HG02884 (cell line): ENCODE data around the gene CTSZ.
"Not testable (repeated sequence)": the region's sequence is repeated elsewhere in the genome, so short reads cannot be mapped to it uniquely, and the experiment has no call there.

Experiments
- ATAC-seq: cut with Tn5 transposase; IDR thresholded peaks from one replicate; pipeline ENCODE4 v1.9.1; 2021; ENCODE audit warnings: mild to moderate bottlenecking, moderate library complexity; ENCODE audit not compliant: unreplicated experiment

Gene CTSZ

DNA sequence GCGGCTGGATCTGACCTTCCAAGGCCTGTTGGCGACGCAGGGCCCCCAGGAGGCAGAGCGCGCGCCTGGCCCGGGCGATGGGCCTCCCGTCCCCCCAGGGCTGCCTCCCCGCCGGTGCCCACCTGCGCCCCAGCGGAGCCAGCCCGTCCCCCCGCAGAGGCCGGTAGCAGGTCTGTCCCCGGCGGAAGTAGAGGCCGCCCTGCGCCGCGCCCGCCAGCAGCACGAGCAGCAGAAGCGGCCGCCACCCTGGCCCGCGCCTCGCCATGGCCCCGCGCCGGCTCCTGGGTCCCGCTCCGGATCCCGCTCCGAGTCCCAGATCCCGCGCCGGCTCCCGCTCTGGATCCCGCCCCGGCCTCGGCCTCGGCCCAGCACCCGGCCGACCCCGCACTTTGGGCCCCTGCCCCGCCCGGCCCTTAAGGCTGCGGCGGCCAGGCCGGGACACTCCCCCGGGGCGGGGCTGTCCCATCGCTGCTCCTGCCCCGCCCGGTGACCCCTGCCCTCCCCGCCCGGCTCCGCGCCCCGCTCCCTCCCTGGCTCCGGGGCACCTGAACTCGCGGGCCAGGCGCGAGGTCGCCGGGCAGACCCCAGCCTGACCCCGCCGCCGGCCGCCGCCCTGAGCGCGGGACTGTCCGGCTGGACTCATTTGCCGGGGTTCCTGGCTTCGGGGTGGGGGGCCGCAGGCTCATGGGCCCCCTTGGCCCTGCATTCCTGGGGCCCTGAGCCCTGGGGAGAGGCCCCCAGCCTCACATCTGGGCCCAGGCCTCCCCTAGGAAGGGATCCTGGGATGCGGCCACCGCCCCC is at the start of gene CTSZ:
Gene CTSZ, minus strand, starts transcription at position 391 of the 801 bp plus-strand sequence. Its CDS starts 126 bp downstream, at position 265.
- no peak for ATAC-seq

- ATAC-seq: no peak
Measured at GRCh38 chr20:59055302-59055701, 48.2 kb upstream of the CTSZ start.

DNA sequence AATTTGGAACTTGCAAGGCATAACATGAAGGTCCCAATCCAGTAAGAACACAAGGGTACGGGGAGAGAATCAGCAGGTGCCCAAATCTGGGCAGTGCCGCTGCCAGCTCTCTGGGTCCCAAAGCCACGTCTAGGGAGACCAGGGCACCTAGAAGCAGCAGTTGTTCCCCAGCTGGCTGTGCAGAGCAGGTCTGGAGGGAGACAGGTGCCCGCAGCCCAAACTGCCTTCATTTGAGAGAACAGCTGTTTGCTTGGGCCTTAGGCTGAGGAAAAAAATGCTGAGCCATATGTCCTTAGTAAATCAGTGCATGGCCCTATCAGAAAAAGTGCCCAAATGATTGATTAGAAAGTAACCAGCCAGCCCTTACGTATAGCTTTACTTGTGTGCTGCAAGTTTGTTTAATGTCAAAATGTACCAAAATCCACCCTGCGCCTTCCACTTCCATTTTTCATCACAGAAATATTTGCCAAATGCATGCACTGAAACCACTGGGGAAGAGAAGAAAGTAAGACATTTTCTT is 44.7 kb upstream of the CTSZ start:
- ATAC-seq: no peak

- ATAC-seq: no peak
Measured at GRCh38 chr20:59050437-59050836, 43.4 kb upstream of the CTSZ start.

DNA sequence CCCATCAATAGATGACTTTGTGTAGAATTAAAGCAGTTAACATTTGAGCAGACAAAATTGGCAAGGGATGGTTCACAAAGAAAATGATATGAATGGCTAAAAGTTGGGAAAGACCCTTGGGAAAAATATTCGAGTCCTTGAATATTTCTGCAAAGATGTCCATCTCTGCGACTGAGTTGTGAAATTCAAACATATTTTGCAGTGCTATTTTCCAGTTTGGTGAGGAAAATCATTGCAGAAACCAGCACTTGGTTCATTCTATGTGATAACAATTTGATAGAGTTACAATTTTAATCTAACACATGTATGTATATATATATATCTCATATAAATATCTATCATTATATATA is 41.6 kb upstream of the CTSZ start:
- ATAC-seq: no peak

DNA sequence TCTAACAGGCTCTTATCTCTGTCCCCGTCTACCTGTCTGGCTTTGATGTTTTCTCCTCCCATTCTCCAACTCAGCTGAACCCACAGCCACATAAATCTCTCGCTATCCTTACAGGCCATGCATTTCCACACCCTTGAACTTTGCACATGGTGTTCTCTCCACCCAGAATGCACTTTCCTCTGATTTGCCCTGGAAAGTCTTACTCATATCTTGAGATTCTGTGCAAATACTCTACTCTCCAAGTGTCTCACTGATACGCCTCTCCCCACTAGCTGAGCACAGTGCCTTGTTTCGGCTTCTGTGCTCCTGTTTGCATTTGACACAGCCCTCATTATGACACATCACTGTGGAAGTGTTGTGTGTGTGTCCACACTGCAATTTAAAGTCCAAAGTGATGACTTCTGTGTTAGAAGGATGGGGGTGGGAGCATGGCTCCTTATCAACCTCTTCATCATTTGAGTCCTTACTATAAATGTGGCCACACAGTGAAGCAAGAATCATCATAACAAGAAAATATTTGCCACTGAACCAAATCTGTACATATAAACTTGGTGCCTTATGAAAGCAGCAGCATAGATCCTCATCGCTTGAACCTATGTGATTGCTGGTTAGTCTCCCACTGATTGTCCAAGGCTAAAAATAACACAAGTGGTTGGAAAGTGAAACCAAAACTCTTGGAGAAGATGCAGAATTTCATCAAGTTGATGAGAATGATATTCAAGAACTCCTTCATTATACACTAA is 41.1 kb upstream of the CTSZ start:
- no peak for ATAC-seq

DNA sequence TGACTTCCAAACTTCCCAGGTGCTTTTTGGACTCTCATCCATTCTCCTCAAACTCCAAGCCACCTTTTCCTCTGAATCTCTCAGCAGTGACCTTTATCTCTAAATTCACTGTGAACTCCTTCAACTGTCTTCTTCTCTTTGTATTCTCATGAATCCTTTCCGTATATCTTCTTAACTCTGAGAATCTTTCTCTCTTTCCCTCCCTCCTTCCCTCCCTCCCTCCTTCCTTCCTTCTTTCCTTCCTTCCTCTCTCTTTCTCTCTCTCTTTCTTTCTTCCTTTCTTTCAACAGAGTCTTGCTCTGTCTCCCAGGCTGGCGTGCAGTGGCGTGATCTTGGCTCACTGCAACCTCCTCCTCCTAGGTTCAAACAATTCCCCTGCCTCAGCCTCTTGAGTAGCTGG is 39.8 kb upstream of the CTSZ start:
- no peak for ATAC-seq

- ATAC-seq: no peak
Measured at GRCh38 chr20:59044796-59045195, 37.7 kb upstream of the CTSZ start.

GRCh38 chr20:59044295-59044694 is 37.2 kb upstream of the CTSZ start:
- ATAC-seq: no peak

- ATAC-seq: no peak
Measured at GRCh38 chr20:59043698-59044097, 36.6 kb upstream of the CTSZ start.

DNA sequence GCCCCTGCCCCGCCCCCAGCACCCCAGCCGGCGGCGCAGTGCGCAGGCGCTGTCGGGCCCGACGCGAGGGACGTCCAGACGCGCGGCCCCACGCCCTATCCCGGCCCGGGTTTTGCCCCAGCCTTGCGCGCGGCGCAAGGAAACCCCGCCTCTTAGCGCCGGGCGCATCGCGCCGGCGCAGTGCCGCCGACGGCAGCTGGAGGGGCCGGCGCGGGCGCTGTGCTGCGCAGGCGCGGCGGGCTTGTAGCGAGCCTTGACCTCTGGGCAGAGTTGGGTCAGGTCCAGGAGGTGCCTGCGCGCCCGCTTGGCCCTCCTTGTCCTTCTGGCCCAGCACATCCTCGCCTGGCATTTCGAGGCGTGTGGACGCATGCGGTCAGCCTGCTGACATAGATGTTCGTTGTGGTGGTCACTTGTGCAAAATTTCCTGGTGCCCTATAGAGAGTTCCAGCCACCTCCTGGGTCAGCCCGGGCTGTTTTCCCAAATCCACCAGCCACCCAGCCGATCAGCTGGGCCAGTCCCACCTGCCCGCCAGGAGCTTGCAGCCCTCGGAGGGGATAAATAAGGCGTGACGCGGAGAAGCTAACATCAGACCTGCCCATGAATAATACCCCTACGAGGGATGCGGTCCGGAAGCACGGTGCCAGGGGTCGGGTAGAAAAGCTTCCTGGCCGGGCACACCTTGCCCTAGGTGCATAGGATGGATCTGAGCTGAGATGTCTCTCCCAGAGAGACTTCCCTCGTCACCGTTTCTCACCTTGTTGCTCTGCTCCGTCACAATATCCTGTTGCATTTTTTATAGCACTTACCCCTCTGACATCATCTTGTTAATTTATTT is 36.0 kb upstream of the CTSZ start:
- ATAC-seq: peak; percentile 89

- ATAC-seq: peak; percentile 29
Measured at GRCh38 chr20:59042151-59042795, 35.2 kb upstream of the CTSZ start, which contains the start of gene PRELID3B. TSS of gene PRELID3B (minus strand) at chr20:59042786. CDS start at chr20:59042730, 56 bp downstream.

DNA sequence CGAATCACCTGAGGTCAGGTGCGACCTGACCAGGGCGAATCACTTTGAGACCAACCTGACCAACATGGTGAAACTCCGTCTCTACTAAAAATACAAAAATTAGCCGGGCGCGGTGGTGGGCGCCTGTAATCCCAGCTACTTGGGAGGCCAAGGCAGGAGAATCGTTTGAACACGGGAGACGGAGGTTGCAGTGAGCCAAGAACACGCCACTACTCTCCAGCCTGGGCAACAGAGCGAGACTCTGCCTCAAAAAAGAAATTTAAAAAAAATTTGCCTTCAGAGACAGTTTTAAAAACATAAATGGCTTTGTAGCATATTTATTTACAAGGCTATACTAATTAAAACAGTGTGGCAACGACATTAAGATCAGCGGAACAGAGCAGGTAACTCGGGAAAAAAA is 34.4 kb upstream of the CTSZ start:
- not testable (repeated sequence) for ATAC-seq

DNA sequence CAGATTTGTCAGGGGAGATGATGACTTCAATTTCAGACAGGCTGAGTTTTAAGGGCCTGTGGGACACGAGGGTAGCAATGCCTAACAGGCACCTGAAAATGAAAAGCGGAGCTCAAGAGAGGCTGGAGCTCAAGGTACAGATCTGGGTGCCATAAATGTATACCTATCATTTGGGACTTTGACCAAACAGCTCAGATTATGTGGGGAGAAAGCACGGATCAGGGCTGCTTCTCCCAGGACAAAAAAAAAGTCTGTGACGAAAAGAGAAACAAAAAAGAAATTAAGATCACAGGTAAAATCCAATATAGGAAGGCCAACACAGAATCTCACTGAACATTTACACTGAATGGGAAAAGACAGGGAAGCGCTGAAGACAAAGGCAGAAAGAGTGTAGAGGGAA is 33.6 kb upstream of the CTSZ start:
- no peak for ATAC-seq

GRCh38 chr20:59039233-59039632 is 32.2 kb upstream of the CTSZ start:
- no peak for ATAC-seq

DNA sequence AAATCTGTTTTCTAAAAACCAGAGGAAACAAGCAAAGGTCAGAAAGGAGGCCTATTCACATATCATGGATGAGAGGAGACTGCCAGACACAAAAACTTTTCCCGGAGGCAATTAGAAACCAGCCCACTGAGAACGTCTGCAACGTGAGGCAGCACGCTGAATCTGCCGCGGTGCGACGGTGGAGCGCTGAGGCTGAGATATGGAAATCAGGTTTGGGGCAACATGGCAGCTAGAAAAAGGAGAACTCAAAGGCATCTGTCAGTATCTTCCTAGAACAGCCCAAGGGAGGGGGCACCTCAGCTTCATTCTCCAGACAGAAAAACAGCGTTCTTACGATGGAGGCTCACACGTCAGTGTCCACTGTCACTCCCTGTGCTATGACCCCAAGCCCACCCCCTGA is 30.3 kb upstream of the CTSZ start:
- no peak for ATAC-seq

GRCh38 chr20:59035381-59035780 is 28.3 kb upstream of the CTSZ start:
- ATAC-seq: no peak

GRCh38 chr20:59033616-59034165 is 26.6 kb upstream of the CTSZ start:
- ATAC-seq: no peak

DNA sequence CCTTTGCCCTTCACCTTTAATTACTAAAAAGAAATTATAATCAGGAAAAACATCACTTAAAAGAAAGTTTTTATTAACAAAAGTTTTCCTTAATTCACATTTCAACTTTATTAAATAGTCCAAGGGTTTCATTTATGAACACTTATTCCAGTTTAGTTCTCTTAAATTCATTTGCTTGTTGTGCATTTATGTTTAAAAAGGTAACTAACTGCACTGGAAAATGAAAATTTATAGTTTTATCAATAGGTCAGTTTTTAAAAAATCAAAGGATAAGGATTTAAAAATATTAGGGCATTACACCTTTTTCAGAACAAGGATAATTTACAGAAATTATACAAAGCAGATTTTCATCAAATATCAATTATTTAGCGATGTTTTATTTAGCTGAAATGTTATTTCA is 26.0 kb upstream of the CTSZ start:
- no peak for ATAC-seq

DNA sequence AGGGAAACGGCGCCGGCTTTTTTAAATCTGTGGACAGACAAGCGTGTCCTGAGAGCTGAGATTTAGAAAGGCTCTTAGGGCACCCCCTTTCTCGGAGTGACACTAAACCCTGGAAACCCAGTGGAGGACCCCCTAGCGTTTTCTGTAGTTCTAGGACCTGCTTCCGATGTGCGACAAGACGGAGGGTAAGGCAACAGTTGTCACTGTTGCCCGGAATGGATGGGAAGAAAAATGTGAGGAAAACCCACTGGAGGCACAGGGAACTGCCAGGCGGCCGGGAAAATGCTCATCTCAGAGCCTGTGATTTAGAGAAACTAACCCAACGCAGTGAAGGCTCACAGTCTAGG is 25.6 kb upstream of the CTSZ start:
- no peak for ATAC-seq
